HG02588 (cell line): Measurements from ENCODE around the gene LOX.
A peak's percentile ranks its signal among the peaks of the same experiment; 100 is the strongest.

Experiments used
- ATAC-seq: cut with Tn5 transposase; IDR thresholded peaks from one replicate; pipeline ENCODE4 v1.9.1; 2021; ENCODE audit warnings: mild to moderate bottlenecking, moderate library complexity; ENCODE audit not compliant: unreplicated experiment

LOX gene

DNA sequence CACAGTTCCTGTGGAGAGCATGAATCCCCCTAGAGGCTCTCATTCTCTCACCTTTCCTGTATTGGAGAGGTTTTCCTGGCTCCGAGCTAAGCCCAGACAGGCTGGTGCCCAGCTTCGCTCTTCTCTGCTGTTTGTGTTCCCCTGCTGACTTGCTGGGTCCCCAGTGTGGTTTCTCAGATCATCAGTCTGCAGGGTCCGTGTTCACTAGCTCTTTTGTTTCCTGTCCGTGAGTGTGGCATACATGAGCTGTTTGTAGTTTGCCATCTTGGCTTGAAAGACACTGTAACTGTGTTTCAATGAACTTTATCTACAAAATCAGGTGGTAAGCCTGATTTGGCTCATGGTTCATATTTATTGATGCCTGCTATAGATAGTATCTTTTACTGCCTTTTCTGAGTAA, 23.8 kb downstream of the LOX start:
- ATAC-seq = no peak

- ATAC-seq = no peak
Measured at GRCh38 chr5:122053181-122054109, 24.6 kb downstream of the LOX start.

DNA sequence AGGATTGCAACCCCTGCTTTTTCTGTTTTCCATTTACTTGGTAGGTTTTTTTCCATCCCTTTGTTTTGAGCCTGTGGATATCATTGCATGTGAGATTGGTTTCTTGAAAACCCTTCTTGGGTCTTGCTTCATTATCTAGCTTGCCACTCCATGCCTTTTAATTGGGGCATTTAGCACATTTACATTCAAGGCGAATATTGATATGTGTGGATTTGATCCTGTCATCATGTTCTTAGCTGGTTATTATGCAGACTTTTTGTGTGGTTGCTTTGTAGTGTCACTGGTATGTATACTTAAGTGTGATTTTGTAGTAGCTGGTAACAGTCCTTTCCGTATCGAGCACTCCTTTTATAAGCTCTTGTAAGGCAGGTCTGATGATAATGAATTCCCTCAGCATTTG, 26.5 kb downstream of the LOX start:
- no peak for ATAC-seq

DNA sequence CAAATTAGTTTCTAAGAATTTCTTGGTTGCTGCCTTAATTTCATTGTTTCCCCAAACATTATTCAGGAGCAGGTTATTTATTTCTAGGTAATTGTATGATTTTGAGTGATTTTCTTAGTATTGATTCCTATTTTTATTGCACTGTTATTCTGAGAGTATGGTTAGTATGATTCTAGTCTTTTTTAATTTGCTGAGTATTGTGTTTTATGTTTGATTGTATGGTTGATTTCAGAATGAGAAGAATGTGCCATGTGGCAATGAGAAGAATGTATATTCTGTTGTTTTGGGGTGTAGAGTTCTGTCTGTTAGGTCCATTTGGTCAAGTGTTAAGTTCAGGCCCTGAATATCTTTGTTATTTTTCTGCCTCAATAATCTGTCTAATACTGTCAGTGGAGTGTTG, 27.1 kb downstream of the LOX start:
- no peak for ATAC-seq

DNA sequence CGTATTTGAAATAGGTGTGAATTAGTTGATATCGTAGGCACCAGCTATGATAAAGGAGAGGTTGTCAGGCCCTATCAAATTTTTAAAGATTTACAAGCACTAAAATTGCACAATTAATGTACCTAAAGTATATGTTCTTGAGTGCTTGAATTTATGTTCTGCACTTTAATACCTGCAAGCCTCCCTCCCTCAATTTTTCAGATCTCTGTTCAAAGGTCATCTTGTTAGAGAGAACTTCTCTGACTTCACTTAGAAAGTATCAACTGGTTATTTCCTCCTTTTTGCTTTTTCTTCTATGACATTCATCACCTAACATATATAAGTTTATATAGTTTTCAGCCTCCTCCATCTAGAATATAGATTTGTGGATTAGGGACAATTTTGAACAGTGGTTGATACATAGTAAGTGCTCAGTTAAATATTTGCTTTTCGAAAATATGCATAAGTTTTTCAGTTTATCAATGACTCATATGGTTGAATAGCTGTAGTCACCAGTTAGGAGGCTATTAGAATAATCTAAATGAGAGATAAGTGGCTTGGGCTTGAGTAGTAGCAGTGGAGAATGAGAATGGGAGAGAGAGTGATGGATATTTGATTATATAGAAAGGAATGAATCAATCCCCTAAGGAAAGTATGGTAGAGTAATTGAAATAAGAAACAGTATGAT, 37.3 kb downstream of the LOX start:
- ATAC-seq = no peak

DNA sequence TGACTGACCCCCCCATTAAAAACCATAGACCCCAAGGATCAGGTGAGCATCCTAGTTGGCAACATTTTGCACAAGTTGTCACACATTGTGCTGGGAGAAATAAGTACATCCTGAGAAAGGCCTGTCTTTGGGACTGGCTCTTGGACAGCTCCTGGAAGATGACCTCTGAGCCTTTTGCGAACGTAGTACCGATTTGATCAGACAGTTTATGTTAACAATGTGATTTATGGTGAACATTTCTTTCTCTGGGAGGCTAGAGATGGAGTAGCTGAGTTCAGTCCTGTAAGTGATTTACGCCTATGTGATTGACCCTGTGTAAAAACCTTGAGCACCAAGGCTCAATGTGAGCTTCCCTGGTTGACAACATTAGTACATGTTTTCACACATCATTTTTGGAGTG, 41.7 kb downstream of the LOX start:
- no peak for ATAC-seq

DNA sequence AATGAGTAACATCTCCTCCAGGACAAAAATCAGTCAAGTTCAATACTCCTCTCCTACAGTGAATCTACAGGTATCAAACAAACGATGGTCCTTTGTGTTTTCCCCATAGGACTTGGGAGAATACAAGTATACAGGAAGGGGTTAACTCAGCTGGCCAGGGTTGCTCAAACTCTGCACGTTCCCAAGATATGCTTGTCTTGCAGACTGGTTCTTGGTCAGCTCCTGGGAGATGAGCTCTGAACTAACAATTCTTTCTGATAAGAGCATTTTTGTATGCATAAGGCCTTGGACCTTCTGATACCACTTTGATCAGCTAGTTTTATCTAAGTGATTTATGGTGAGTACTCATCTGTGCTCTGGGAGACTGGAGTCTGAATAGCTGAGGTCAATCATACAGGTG, 42.1 kb downstream of the LOX start:
- no peak for ATAC-seq

- no peak for ATAC-seq
Measured at GRCh38 chr5:122031836-122032235, 46.2 kb downstream of the LOX start.

GRCh38 chr5:122030251-122030650, 47.8 kb downstream of the LOX start:
- ATAC-seq = no peak

- no peak for ATAC-seq
Measured at GRCh38 chr5:122029818-122030217, 48.2 kb downstream of the LOX start.

- peak; percentile 77 for ATAC-seq
Measured at GRCh38 chr5:122022966-122023365, 55.1 kb downstream of the LOX start.

GRCh38 chr5:122019919-122020590, 58.0 kb downstream of the LOX start:
- ATAC-seq = no peak

- ATAC-seq = no peak
Measured at GRCh38 chr5:122015471-122015870, 62.6 kb downstream of the LOX start.

DNA sequence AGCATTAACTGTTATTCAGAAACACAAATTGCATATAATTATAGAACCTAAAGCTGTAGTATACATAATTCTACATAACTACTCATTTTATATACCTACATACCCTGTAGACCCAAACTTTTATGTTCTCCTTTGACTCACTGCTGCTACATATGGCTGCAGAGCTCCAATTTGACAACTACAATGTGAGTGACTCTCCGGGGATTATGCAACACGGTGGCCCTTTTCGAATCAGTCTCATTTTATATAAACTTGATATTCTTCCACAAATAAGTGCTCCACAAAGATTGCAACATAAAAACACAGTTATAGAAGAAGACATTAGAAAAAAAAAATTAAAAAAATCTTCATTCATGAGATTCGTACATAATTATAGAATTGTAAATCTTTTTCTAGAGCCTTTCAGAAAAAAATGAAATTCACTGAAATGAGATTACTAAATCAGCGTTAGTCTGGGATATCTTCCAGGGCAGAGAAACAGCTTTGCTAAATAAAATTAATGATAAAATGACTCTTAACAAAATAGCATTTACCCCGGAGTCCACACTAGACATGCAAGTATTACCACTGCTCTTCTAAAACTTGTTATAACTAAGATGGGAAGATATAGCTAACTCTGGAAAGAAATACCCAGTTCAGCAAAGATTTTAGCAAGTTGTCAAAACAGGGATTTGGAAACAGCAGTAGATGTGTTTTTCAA, 63.7 kb downstream of the LOX start:
- no peak for ATAC-seq
